K562 (cell line): ENCODE data around the gene POFUT2. TPM values are rescaled to one million over a fixed set of nuclear protein-coding genes. Genes with fewer than 3 reads are reported as not detected.

Experiments used
- ATAC-seq: fragments of 200-7000 bp; cut with Tn5 transposase; 3 replicates; pipeline ENCODE4 v1.9.1; 2020; ENCODE audit warnings: moderate library complexity
- BruUV-seq: library from RNA; stranded (reverse); fragments of 400-500 nt; replicated peaks from 2 replicates; lab custom pipeline; 2021; lab: Mats Ljungman, UMichigan
- CTCF ChIA-PET: fragments of 300-600 bp; formaldehyde crosslinking; extraction: SDS; loops from one replicate; lab custom pipeline; 2021; ENCODE audit warnings: low intra/inter-chr PET ratio; lab: Yijun Ruan, JAX
- POLR2A ChIA-PET: fragments of 300-600, 350-650 bp; sonication (Branson Sonifier 250); formaldehyde crosslinking; extraction: SDS; loops from one replicate; lab custom pipeline; 2021; ENCODE audit warnings: antibody characterized with exemption, inconsistent platforms; lab: Yijun Ruan, JAX
- DNase-seq, 4 experiments: peaks; one replicate each; pipeline versions ENCODE4 v3.0.0 to v3.0.0-alpha.2; 2011 to 2018; ENCODE audit warnings: low spot score in 3 of 4, mixed read lengths in 3 of 4; ENCODE audit errors: extremely low read depth in 1 of 4
- FAIRE-seq: peaks from 2 replicates; lab custom pipeline; 2011; peaks lifted over from hg19 to GRCh38; lab: Jason Lieb, UNC
- H2AFZ ChIP-seq: 2 replicates; pipeline ENCODE4 v1.6.0; 2011; ENCODE audit warnings: low read depth, low read length, control low read depth, inconsistent platforms
- H3K27ac ChIP-seq: fragments of 200-600 bp; 3 replicates; pipeline ENCODE4 v1.8.0; 2011; ENCODE audit warnings: low read depth, mild to moderate bottlenecking, control low read depth, inconsistent platforms, low read length, moderate library complexity, mixed read lengths; ENCODE audit errors: extremely low read depth
- H3K27me3 ChIP-seq, 2 experiments: fragments of 300-600 bp in 1 of 2; 2 replicates in 1 of 2; 3 replicates in 1 of 2; pipeline versions ENCODE4 v1.6.0 to v1.8.0; 2011; ENCODE audit warnings: inconsistent platforms in 2 of 2, low read length in 2 of 2, mild to moderate bottlenecking in 1 of 2, mixed read lengths in 1 of 2, moderate library complexity in 1 of 2; ENCODE audit not compliant: control insufficient read depth in 2 of 2, insufficient read depth in 2 of 2
- H3K36me3 ChIP-seq: fragments of 300-600 bp; 3 replicates; pipeline ENCODE4 v1.8.0; 2011; ENCODE audit warnings: mild to moderate bottlenecking, low read length, inconsistent platforms; ENCODE audit not compliant: control insufficient read depth, insufficient read depth
- H3K4me1 ChIP-seq, 2 experiments: fragments of 200-600 bp in 1 of 2; replicated peaks in 1 of 2; 2 replicates in 1 of 2; 3 replicates in 1 of 2; pipeline versions ENCODE4 v1.5.1 to v1.8.0; 2011; ENCODE audit warnings: inconsistent platforms in 2 of 2, low read length in 2 of 2, mild to moderate bottlenecking in 1 of 2, mixed read lengths in 1 of 2, moderate library complexity in 1 of 2; ENCODE audit not compliant: control insufficient read depth in 2 of 2, insufficient read depth in 2 of 2
- H3K4me2 ChIP-seq: 2 replicates; pipeline ENCODE4 v1.6.1; 2011; ENCODE audit warnings: low read length, control low read depth, inconsistent platforms, mixed read lengths; ENCODE audit not compliant: insufficient read depth
- H3K4me3 ChIP-seq: fragments of 200-600 bp; sonication (generic), shearing (Covaris generic); 2 replicates; pipeline ENCODE4 v1.5.1; 2016; ENCODE audit warnings: control low read depth, inconsistent platforms
- H3K79me2 ChIP-seq: fragments of 200-600 bp; 3 replicates; pipeline ENCODE4 v1.8.0; 2011; ENCODE audit warnings: low read length, inconsistent platforms; ENCODE audit not compliant: control insufficient read depth, insufficient read depth
- H3K9ac ChIP-seq, 2 experiments: 2 replicates each; pipeline versions ENCODE4 v1.6.0 to v1.6.1; 2011; ENCODE audit warnings: low read depth in 2 of 2, low read length in 2 of 2, control low read depth in 1 of 2, inconsistent platforms in 1 of 2, mild to moderate bottlenecking in 1 of 2, mixed read lengths in 1 of 2; ENCODE audit not compliant: insufficient read depth in 1 of 2
- H3K9me1 ChIP-seq: one replicate; pipeline ENCODE4 v1.6.0; 2011; ENCODE audit warnings: inconsistent platforms, mild to moderate bottlenecking, low read length, moderate library complexity; ENCODE audit not compliant: control insufficient read depth, insufficient read depth
- H3K9me3 ChIP-seq: replicated peaks from 2 replicates; pipeline ENCODE4 v1.5.1; 2011; ENCODE audit warnings: low read depth, low read length, inconsistent platforms; ENCODE audit not compliant: control insufficient read depth, insufficient read depth
- H4K20me1 ChIP-seq: replicated peaks from 2 replicates; pipeline ENCODE4 v1.6.1; 2011; ENCODE audit warnings: low read length, inconsistent platforms, mixed read lengths; ENCODE audit not compliant: control insufficient read depth, insufficient read depth
- BRD4 ChIP-seq: fragments of 200-600 bp; sonication (generic); IDR thresholded peaks from 2 replicates; pipeline ENCODE4 v1.6.1; 2017; ENCODE audit warnings: inconsistent platforms
- CHD1 ChIP-seq: fragments of 200-600 bp; sonication (generic); IDR thresholded peaks from one replicate; pipeline ENCODE4 v1.6.1; 2012; ENCODE audit warnings: mild to moderate bottlenecking, moderate library complexity, low read length, inconsistent platforms
- FOXJ2 ChIP-seq: fragments of 200-800 bp; sonication (Bioruptor generic); IDR thresholded peaks from 2 replicates; pipeline ENCODE4 v1.6.1; 2016; ENCODE audit warnings: missing genetic modification characterization, missing compliant biosample characterization
- HEY1 ChIP-seq: fragments of 250-450 bp; sonication (Bioruptor Pico); IDR thresholded peaks from 2 replicates; pipeline ENCODE4 v1.5.0; 2020; ENCODE audit warnings: mild to moderate bottlenecking, moderate library complexity, borderline replicate concordance
- MECOM ChIP-seq: fragments of 250-450 bp; sonication (Bioruptor Pico); IDR thresholded peaks from 2 replicates; pipeline ENCODE4 v1.8.0; 2022; ENCODE audit warnings: inconsistent platforms
- NFE2 ChIP-seq: IDR thresholded peaks from 2 replicates; pipeline ENCODE4 v1.6.1; 2014; ENCODE audit warnings: antibody characterized with exemption, low read depth
- RBM39 ChIP-seq: fragments of 200-400 bp; formaldehyde crosslinking; optimal IDR thresholded peaks from 2 replicates; pipeline ENCODE3; 2018; ENCODE audit warnings: low read depth, low read length
- THRAP3 ChIP-seq: fragments of 450-650 bp; IDR thresholded peaks from 2 replicates; pipeline ENCODE4 v1.6.1; 2016; ENCODE audit warnings: mild to moderate bottlenecking, inconsistent platforms, borderline replicate concordance
- ZNF23 ChIP-seq: fragments of 250-450 bp; sonication (Bioruptor Pico); IDR thresholded peaks from 2 replicates; pipeline ENCODE4 v1.4.0; 2020; ENCODE audit warnings: mild to moderate bottlenecking
- ZNF518B ChIP-seq: fragments of 250-450 bp; sonication (Bioruptor Pico); IDR thresholded peaks from 2 replicates; pipeline ENCODE4 v1.5.0; 2021; ENCODE audit warnings: mild to moderate bottlenecking, moderate library complexity
- WGBS: fragments of 100-300 bp; shearing (Covaris generic); methylation state at CpG from one replicate; pipeline ENCODE4 v1.1.6; 2016; ENCODE audit warnings: low coverage, mixed read lengths; ENCODE audit not compliant: insufficient coverage; ENCODE audit errors: missing lambda C conversion rate; 5-methylcytosine and 5-hydroxymethylcytosine counted together
- in situ Hi-C: fragments of 300-500 bp; cut with MboI; formaldehyde crosslinking; loops from 4 replicates; pipeline ENCODE4 v1.15.0; 2018; ENCODE audit warnings: inconsistent platforms, mixed read lengths
- intact Hi-C: fragments of 100-400 bp; cut with micrococcal nuclease; formaldehyde crosslinking; loops from 2 replicates; pipeline ENCODE4 v1.14.2; 2022
- polyA plus RNA-seq, 8 experiments: library from polyadenylated mRNA; depleted of rRNA in 4 of 8; stranded (reverse) in 5 of 8; unstranded in 3 of 8; fragments of >200 nt; fragmentation: Nextera tagmentation in 2 of 8; fragmentation: Illumina TruSeq in 1 of 8; extraction: Ambion mirVana in 2 of 8; extraction: Trizol in 1 of 8; gene quantifications; 2 replicates each; pipeline versions ENCODE4 v1.2.1 to v1.2.3, GENCODE V29; 2011 to 2014; ENCODE audit warnings: inconsistent platforms in 1 of 8, missing spikeins in 1 of 8
- total RNA-seq, 7 experiments: library from RNA; depleted of rRNA in 6 of 7; stranded (reverse); fragments of >200 nt in 6 of 7; fragmentation: Illumina TruSeq in 2 of 7; extraction: Trizol in 2 of 7; gene quantifications; 2 replicates each; pipeline versions ENCODE4 v1.2.1 to v1.2.3, GENCODE V29; 2011 to 2021; ENCODE audit warnings: low replicate concordance in 1 of 7
- TF ChIP-seq, protein P1 (sequence below): IDR thresholded peaks from 3 replicates; pipeline ENCODE4 v1.6.1; 2011; ENCODE audit warnings: borderline replicate concordance, mild to moderate bottlenecking; ENCODE audit not compliant: insufficient read length, insufficient read depth
- TF ChIP-seq, protein P2 (sequence below): fragments of 450-650 bp; IDR thresholded peaks from 2 replicates; pipeline ENCODE4 v1.6.1; 2016; ENCODE audit warnings: missing biosample characterization, missing genetic modification characterization

Gene POFUT2
- total and polyA plus RNA-seq, 9 of the 15 experiments (the other 6 are each of a cell fraction or from before 2014, with no cell fraction given): 1.1 to 24.2 (median 11.0) TPM

DNA sequence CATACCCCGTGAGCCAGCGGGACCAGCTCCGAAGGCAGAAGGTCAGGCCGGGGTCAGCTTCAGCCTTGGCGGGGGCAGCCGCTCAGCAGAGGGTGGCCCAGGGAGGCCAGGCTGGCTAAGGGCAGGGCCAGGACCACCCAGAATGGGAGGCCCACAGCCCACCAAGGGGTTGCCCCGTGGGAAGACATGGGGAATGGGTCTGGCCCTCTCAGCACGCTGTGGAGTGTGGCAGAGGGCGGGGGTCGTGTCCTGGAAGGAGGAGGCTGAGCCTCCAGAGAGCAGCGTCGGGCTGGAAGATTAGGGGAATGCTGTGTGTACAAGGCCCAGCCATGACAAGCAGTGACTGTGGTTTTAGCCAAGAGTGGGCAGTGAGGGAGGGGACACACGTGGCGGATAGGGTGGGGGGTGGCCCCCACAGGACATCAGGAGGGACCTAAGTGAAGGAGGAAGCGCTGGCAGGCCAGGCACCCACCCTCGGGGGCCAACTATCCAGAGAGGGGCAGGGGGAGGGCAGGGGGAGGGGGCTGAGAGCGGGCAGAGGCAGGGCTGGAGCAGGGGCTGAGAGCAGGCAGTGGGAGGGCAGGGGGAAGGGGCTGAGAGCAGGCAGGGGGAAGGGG is 43.9 kb upstream of the POFUT2 start:
- intact Hi-C loops (no loop called here), in situ Hi-C loops (no loop called here)
- peaks cover 68 to 81% of the 10 kb centered on the region in 2 experiments for H3K27me3 ChIP-seq
- DNase-seq (no peak), FAIRE-seq (no peak), ATAC-seq (no peak)
- 0 out of 2 replicates have a peak, but pooled peaks cover 2% of the 10 kb centered on the region for H3K9me3 ChIP-seq
- POLR2A ChIA-PET: no interaction called here
- 0 out of 4 replicates have a peak overlapping the region, but pooled peaks of 1 of the 2 experiments have one; percentile 27 for H3K9ac ChIP-seq
- H3K36me3 ChIP-seq: no peaks in the 10 kb centered on the region
- H3K4me1 ChIP-seq: peaks cover 0 to 36% of the 10 kb centered on the region in 2 experiments; a peak in 1 of 5 replicates
- peaks cover 43% of the 10 kb centered on the region for H4K20me1 ChIP-seq
- no peak overlapping the region for H3K27ac ChIP-seq
- H3K4me3 ChIP-seq: no peak overlapping the region
- H3K9me1 ChIP-seq: no peaks in the 10 kb centered on the region
- no peak overlapping the region for H2AFZ ChIP-seq
- TF ChIP-seq, protein P1, sequence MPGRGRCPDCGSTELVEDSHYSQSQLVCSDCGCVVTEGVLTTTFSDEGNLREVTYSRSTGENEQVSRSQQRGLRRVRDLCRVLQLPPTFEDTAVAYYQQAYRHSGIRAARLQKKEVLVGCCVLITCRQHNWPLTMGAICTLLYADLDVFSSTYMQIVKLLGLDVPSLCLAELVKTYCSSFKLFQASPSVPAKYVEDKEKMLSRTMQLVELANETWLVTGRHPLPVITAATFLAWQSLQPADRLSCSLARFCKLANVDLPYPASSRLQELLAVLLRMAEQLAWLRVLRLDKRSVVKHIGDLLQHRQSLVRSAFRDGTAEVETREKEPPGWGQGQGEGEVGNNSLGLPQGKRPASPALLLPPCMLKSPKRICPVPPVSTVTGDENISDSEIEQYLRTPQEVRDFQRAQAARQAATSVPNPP: no peak
- TF ChIP-seq, protein P2, sequence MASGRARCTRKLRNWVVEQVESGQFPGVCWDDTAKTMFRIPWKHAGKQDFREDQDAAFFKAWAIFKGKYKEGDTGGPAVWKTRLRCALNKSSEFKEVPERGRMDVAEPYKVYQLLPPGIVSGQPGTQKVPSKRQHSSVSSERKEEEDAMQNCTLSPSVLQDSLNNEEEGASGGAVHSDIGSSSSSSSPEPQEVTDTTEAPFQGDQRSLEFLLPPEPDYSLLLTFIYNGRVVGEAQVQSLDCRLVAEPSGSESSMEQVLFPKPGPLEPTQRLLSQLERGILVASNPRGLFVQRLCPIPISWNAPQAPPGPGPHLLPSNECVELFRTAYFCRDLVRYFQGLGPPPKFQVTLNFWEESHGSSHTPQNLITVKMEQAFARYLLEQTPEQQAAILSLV (tag): no peak
- TF ChIP-seq NFE2: no peak
- no peak for TF ChIP-seq ZNF23 (CRISPR knock-in tag)
- TF ChIP-seq HEY1 (CRISPR knock-in tag): no peak
- no peak for TF ChIP-seq CHD1
- TF ChIP-seq ZNF518B (CRISPR knock-in tag): no peak
- TF ChIP-seq BRD4: no peak
- no peak for TF ChIP-seq THRAP3
- no peak for TF ChIP-seq MECOM
- TF ChIP-seq RBM39: no peak
- no peak for TF ChIP-seq FOXJ2 (tag)
- H3K4me2 ChIP-seq: no peak overlapping the region
- CTCF ChIA-PET: no interaction called here
- WGBS: 7% methylated on average over 16 of the region's 17 CpGs
- BruUV-seq: no TSS peak
- no peaks in the 10 kb centered on the region for H3K79me2 ChIP-seq
